GM21529 (cell line): Measurements from ENCODE around the gene PLPPR2.
"Not testable (repeated sequence)": the region's sequence is repeated elsewhere in the genome, so short reads cannot be mapped to it uniquely, and the experiment has no call there.

Experiments
- ATAC-seq: cut with Tn5 transposase; IDR thresholded peaks from one replicate; pipeline ENCODE4 v1.9.1; 2021; ENCODE audit not compliant: unreplicated experiment

PLPPR2 gene

GRCh38 chr19:11397089-11397610 is 41.9 kb downstream of the PLPPR2 start:
- no peak for ATAC-seq

GRCh38 chr19:11399667-11400066 is 44.4 kb downstream of the PLPPR2 start:
- no peak for ATAC-seq

GRCh38 chr19:11400798-11401197 is 45.6 kb downstream of the PLPPR2 start:
- no peak for ATAC-seq

- no peak for ATAC-seq
Measured at GRCh38 chr19:11401808-11402543, 46.7 kb downstream of the PLPPR2 start.

GRCh38 chr19:11404588-11405222 is 49.5 kb downstream of the PLPPR2 start:
- ATAC-seq, result no peak

GRCh38 chr19:11405846-11406643 is 50.8 kb downstream of the PLPPR2 start:
- ATAC-seq, result no peak

GRCh38 chr19:11406703-11407236 is 51.5 kb downstream of the PLPPR2 start:
- not testable (repeated sequence) for ATAC-seq

- ATAC-seq, result no peak
Measured at GRCh38 chr19:11408591-11408990, 53.4 kb downstream of the PLPPR2 start.

- no peak for ATAC-seq
Measured at GRCh38 chr19:11410682-11411081, 55.5 kb downstream of the PLPPR2 start.

GRCh38 chr19:11414544-11414943 is 59.3 kb downstream of the PLPPR2 start:
- no peak for ATAC-seq
